ENCODE measurements around the gene CAMTA1.

- TF ChIP-seq CTCF (IDR thresholded peaks at IDR 0.05) (no peak), POLR2A (IDR thresholded peaks at IDR 0.05) (no peak), POLR2AphosphoS5 (IDR thresholded peaks at IDR 0.05) (no peak)
Observed at GRCh38 chr1:7185721-7186120, 400.5 kb downstream of the CAMTA1 start.

Measured in prostate gland (tissue), 2 donors.